ENCODE results near the gene DPF3. TPM values are rescaled to one million over a fixed set of nuclear protein-coding genes. Genes with fewer than 3 reads are reported as not detected.

DPF3 gene
- total and polyA plus RNA-seq, 9 of the 15 experiments (the other 6 are each of a cell fraction or from before 2014, with no cell fraction given): 0.21 to 4.9 (median 1.2) TPM

GRCh38 chr14:72731252-72732020, 162.5 kb downstream of the DPF3 start (continued):
- no peak for TF ChIP-seq ZNF76 (CRISPR knock-in tag; IDR thresholded peaks at IDR 0.05; ENCODE audit: borderline replicate concordance)
- TF ChIP-seq CSDE1 (IDR thresholded peaks at IDR 0.05): no peak
- no peak for TF ChIP-seq ZNF436 (CRISPR knock-in tag; IDR thresholded peaks at IDR 0.05)
- TF ChIP-seq ZFX (CRISPR knock-in tag; IDR thresholded peaks at IDR 0.05): no peak
- no peak for TF ChIP-seq ZNF354B (CRISPR knock-in tag; IDR thresholded peaks at IDR 0.05)
- TF ChIP-seq THRAP3 (IDR thresholded peaks at IDR 0.05; ENCODE audit: borderline replicate concordance): no peak

- Histone ChIP-seq H3K9me3 (replicated peaks; ENCODE audit: control insufficient read depth, insufficient read depth, low read depth, low read length) (no peaks in the 10 kb centered on the region), H3K4me3 (no peak overlapping the region), H3K9ac (ENCODE audit: insufficient read depth in 1 of 2, low read depth in 2 of 2, low read length in 2 of 2) (no peak overlapping the region), H3K79me2 (ENCODE audit: control insufficient read depth, insufficient read depth, low read length) (no peaks in the 10 kb centered on the region), H3K9me1 (ENCODE audit: control insufficient read depth, insufficient read depth, low read length) (no peaks in the 10 kb centered on the region), H3K4me1 (replicated peaks in 1 of 2; ENCODE audit: control insufficient read depth in 2 of 2, insufficient read depth in 2 of 2, low read length in 2 of 2) (no peaks in the 10 kb centered on the region), H3K27me3 (ENCODE audit: control insufficient read depth in 2 of 2, insufficient read depth in 2 of 2, low read length in 2 of 2) (no peaks in the 10 kb centered on the region; a peak in 1 of 5 replicates), H3K27ac (ENCODE audit: extremely low read depth, low read depth, low read length) (no peak overlapping the region), H3K4me2 (ENCODE audit: insufficient read depth, low read length) (no peak overlapping the region), H4K20me1 (replicated peaks; ENCODE audit: control insufficient read depth, insufficient read depth, low read length) (no peaks in the 10 kb centered on the region), H2AFZ (ENCODE audit: low read depth, low read length) (no peak overlapping the region), H3K36me3 (ENCODE audit: control insufficient read depth, insufficient read depth, low read length) (no peaks in the 10 kb centered on the region)
- intact Hi-C loops (cut with micrococcal nuclease) (loop anchor here (10.0 kb wide), 1 partner anchor 174 kb away; no protein-coding TSS in a partner anchor), in situ Hi-C loops (cut with MboI) (no loop called here)
- CTCF ChIA-PET (ENCODE audit: low intra/inter-chr PET ratio): no interaction called here
- FAIRE-seq (no peak), DNase-seq (ENCODE audit: extremely low read depth in 1 of 4, low spot score in 3 of 4) (no peak), ATAC-seq (no peak)
- WGBS (ENCODE audit: insufficient coverage, low coverage, missing lambda C conversion rate): 82% methylated on average over 4 of the region's 4 CpGs
- no TSS peak for BruUV-seq (replicated peaks)
- POLR2A ChIA-PET: no interaction called here
- TF ChIP-seq ZNF79 (CRISPR knock-in tag; IDR thresholded peaks at IDR 0.05; ENCODE audit: low read depth) (no peak), ZC3H4 (CRISPR knock-in tag; IDR thresholded peaks at IDR 0.05; ENCODE audit: borderline replicate concordance) (no peak), MNT (conservative IDR thresholded peaks at IDR 0.05) (no peak), EHMT2 (IDR thresholded peaks at IDR 0.05) (no peak), MCM7 (IDR thresholded peaks at IDR 0.05) (no peak), CXXC5 (CRISPR knock-in tag; IDR thresholded peaks at IDR 0.05) (no peak), ZNF507 (tag; conservative IDR thresholded peaks at IDR 0.05) (no peak), NR2C2 (CRISPR knock-in tag; IDR thresholded peaks at IDR 0.05) (no peak), NR2C2 (tag; IDR thresholded peaks at IDR 0.05) (no peak), ZNF212 (CRISPR knock-in tag; IDR thresholded peaks at IDR 0.05) (no peak), BRF1 (IDR thresholded peaks at IDR 0.05; ENCODE audit: borderline replicate concordance, extremely low read depth, insufficient read length) (no peak), SAFB2 (IDR thresholded peaks at IDR 0.05; ENCODE audit: borderline replicate concordance, low read depth, low read length, severe bottlenecking) (no peak), RUNX1 (IDR thresholded peaks at IDR 0.05; ENCODE audit: low read depth) (no peak), CHD2 (IDR thresholded peaks at IDR 0.05; ENCODE audit: low read depth, low read length) (no peak), KHSRP (IDR thresholded peaks at IDR 0.05) (no peak), ETV1 (tag; conservative IDR thresholded peaks at IDR 0.05; ENCODE audit: low read depth) (no peak), FOXK2 (conservative IDR thresholded peaks at IDR 0.05 in 1 of 2, IDR thresholded peaks at IDR 0.05 in 1 of 2; ENCODE audit: low read depth in 2 of 2) (no peak)
Observed at GRCh38 chr14:72730468-72730867, 163.4 kb downstream of the DPF3 start.

All from K562 (cell line).